ENCODE measurements around the gene ZNF548.
A peak's percentile ranks its signal among the peaks of the same experiment; 100 is the strongest.
"Not testable (repeated sequence)": the region's sequence is repeated elsewhere in the genome, so short reads cannot be mapped to it uniquely, and the experiment has no call there.

ZNF548 gene

GRCh38 chr19:57389730-57390598 is at the start of gene ZNF548:
Gene ZNF548 (plus strand): TSS chr19:57389854. CDS start chr19:57390100, 246 bp downstream.
- peak; percentile 62 for DNase-seq (ENCODE audit: low spot score)

- DNase-seq (ENCODE audit: low spot score) = no peak
Observed at GRCh38 chr19:57342582-57342981, 47.1 kb upstream of the ZNF548 start.

- no peak for DNase-seq (ENCODE audit: low spot score)
Observed at GRCh38 chr19:57348136-57348535, 41.5 kb upstream of the ZNF548 start.

GRCh38 chr19:57350877-57351805 is 38.5 kb upstream of the ZNF548 start, which contains the start of gene ZNF304:
Gene ZNF304 (plus strand): TSS chr19:57351271. CDS start chr19:57351665, 394 bp downstream.
- DNase-seq (ENCODE audit: low spot score) = peak; percentile 70

GRCh38 chr19:57351867-57352266 is 37.8 kb upstream of the ZNF548 start:
- no peak for DNase-seq (ENCODE audit: low spot score)

GRCh38 chr19:57355916-57356315 is 33.7 kb upstream of the ZNF548 start:
- no peak for DNase-seq (ENCODE audit: low spot score)

GRCh38 chr19:57357406-57357805 is 32.2 kb upstream of the ZNF548 start:
- no peak for DNase-seq (ENCODE audit: low spot score)

GRCh38 chr19:57359300-57359699 is 30.4 kb upstream of the ZNF548 start:
- no peak for DNase-seq (ENCODE audit: low spot score)

GRCh38 chr19:57362419-57362818 is 27.2 kb upstream of the ZNF548 start:
- no peak for DNase-seq (ENCODE audit: low spot score)

- DNase-seq (ENCODE audit: low spot score) = peak; percentile 77
Observed at GRCh38 chr19:57362997-57363687, 26.5 kb upstream of the ZNF548 start, which contains the start of the genes TRAPPC2B and ZNF547. Gene TRAPPC2B (plus strand): TSS chr19:57363551. CDS start chr19:57364834, 1,283 bp downstream. Gene ZNF547 (plus strand): TSS chr19:57363551. CDS start chr19:57368556, 5,005 bp downstream.

- peak; percentile 6 for DNase-seq (ENCODE audit: low spot score)
Observed at GRCh38 chr19:57363688-57364181, 25.9 kb upstream of the ZNF548 start.

GRCh38 chr19:57366776-57367175 is 22.9 kb upstream of the ZNF548 start:
- DNase-seq (ENCODE audit: low spot score) = no peak

GRCh38 chr19:57374179-57374578 is 15.5 kb upstream of the ZNF548 start:
- no peak for DNase-seq (ENCODE audit: low spot score)

GRCh38 chr19:57374647-57375046 is 15.0 kb upstream of the ZNF548 start:
- DNase-seq (ENCODE audit: low spot score) = not testable (repeated sequence)

GRCh38 chr19:57376151-57376550 is 13.5 kb upstream of the ZNF548 start:
- DNase-seq (ENCODE audit: low spot score) = no peak

GRCh38 chr19:57377498-57378146 is 12.0 kb upstream of the ZNF548 start:
- no peak for DNase-seq (ENCODE audit: low spot score)

GRCh38 chr19:57380923-57381322 is 8.7 kb upstream of the ZNF548 start:
- DNase-seq (ENCODE audit: low spot score) = no peak

GRCh38 chr19:57382806-57383488 is 6.7 kb upstream of the ZNF548 start:
- no peak for DNase-seq (ENCODE audit: low spot score)

- no peak for DNase-seq (ENCODE audit: low spot score)
Observed at GRCh38 chr19:57389194-57389729, 392 bp upstream of the ZNF548 start.

- DNase-seq (ENCODE audit: low spot score) = no peak
Observed at GRCh38 chr19:57395710-57396109, 6.1 kb downstream of the ZNF548 start.
